Measurements from ENCODE around the gene UBA3. TPM values are rescaled to one million over a fixed set of nuclear protein-coding genes. Genes with fewer than 3 reads are reported as not detected.

Gene UBA3
- total RNA-seq, 1 donor, result 76.9 TPM

DNA sequence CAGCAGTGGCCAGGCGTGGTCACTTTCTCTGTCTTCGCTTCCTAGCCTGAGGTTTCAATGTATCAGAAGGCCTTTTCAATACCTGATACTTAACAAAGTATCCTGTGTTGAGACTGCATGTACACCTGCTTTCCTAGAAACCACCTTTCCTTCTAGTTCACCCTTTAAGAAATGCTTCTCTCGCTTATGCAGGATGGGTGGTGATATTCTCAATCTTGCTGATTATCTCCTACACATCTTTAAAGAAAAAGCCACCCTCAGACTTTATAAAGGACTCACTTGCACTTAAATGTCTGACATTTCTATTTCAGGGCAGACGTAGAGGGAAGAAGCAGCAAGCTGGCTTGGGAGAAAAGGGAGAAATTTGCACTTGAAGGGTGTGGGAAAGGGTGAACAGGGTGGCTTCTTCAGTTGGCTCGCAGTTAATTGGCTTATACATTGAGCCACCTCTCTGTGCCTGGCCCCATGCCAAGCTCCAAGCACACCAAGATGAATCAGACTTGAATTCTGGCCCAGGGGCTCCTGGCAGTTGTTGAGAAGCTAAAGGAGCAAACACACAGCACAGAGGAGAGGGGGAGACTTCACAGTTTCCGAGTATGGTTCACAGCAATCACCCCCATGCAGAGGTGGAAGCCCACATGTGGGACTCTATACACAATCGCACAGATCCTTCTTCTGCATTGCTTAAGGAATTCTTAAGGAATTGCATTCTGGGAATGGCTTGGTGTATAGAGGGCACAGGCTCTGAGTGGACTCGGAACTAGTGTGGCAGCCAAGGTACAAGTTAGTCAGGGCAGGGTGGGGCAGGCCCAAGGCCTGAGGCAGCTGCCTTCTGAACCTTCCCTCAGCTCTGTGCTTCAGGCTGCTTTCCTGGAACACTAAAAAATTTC is 5.9 kb upstream of the UBA3 start:
- peak; percentile 97 for DNase-seq (ENCODE audit: low read depth)
- TF ChIP-seq, protein P1, sequence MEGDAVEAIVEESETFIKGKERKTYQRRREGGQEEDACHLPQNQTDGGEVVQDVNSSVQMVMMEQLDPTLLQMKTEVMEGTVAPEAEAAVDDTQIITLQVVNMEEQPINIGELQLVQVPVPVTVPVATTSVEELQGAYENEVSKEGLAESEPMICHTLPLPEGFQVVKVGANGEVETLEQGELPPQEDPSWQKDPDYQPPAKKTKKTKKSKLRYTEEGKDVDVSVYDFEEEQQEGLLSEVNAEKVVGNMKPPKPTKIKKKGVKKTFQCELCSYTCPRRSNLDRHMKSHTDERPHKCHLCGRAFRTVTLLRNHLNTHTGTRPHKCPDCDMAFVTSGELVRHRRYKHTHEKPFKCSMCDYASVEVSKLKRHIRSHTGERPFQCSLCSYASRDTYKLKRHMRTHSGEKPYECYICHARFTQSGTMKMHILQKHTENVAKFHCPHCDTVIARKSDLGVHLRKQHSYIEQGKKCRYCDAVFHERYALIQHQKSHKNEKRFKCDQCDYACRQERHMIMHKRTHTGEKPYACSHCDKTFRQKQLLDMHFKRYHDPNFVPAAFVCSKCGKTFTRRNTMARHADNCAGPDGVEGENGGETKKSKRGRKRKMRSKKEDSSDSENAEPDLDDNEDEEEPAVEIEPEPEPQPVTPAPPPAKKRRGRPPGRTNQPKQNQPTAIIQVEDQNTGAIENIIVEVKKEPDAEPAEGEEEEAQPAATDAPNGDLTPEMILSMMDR (IDR thresholded peaks at IDR 0.05; ENCODE audit: insufficient read depth, low read length), result no peak
- H3K4me3 ChIP-seq (ENCODE audit: low read depth, low read length), result peak overlapping the region; percentile 96

DNA sequence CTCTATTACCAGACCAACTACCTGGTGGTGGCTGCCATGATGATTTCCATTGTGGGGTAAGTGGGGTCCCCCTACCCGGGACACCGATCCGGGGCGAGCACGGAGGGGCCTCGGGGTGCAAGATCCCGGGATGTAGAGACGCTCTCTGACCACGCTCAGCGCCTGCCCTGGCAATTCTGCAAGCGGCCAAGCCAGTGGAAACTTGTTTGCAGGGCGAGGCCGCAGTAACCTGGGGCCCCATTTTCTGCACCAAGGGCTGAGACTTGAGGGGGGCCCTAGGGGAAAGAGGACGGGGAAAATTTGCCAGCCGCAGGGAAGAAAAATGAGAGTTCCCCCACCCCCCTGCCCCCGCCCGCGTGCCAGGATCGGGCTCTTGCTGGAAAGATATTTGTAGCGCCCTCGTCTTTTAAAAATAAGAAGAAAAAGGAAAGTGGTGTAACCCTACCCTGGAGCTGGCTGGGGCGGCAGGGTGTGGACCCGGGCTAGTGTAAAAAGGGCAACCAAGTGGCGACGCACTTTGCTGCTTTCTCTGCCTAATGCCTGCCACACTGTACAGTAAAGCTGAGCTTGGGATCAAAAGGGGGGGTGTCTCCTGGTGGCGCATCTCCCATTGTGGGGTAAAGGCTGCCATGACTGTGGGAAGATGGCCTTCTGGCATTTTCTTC is 5.1 kb upstream of the UBA3 start:
- peak; percentile 39 for DNase-seq (ENCODE audit: low read depth)
- H3K4me3 ChIP-seq (ENCODE audit: low read depth, low read length), result peak overlapping the region; percentile 96
- TF ChIP-seq, protein P1 (IDR thresholded peaks at IDR 0.05; ENCODE audit: insufficient read depth, low read length), result no peak

DNA sequence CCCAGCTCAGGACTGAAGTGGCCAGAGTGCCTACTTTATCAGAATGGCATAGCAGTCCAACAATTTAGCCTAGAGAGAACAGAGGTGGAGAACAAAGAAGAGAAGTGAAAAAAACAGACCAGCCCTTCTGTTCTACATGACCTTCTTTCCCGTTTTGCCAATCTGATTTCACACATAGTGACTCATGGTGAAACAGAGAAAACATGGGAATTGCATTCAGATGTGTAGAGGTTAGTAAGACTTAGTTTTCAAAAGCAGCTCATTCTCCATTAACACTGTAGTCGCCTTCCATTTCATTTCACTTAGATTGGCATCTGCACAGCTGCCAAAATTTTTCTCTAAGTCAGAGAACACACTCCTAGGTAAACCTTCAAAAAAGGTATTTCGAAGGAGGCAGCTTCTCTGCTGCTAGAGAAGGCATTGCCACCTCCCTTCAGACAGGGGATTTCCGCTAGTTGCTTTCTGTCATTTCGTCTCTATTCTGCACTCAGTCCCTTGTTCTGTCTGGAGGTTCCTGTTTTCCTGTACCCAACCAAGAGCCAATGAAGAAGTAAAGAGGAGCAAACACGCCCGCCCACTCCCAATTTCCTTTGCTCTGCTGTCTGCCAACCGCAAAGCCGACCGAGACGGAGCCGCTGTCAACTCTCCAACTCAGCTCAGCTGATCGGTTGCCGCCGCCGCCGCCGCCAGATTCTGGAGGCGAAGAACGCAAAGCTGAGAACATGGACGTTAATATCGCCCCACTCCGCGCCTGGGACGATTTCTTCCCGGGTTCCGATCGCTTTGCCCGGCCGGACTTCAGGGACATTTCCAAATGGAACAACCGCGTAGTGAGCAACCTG is 4.4 kb upstream of the UBA3 start, which contains the start of gene ARL6IP5:
ARL6IP5 (plus strand) TSS at position 612 of the 842 bp plus-strand sequence; CDS start at position 723, 111 bp downstream.
- DNase-seq (ENCODE audit: low read depth), result peak; percentile 95

DNA sequence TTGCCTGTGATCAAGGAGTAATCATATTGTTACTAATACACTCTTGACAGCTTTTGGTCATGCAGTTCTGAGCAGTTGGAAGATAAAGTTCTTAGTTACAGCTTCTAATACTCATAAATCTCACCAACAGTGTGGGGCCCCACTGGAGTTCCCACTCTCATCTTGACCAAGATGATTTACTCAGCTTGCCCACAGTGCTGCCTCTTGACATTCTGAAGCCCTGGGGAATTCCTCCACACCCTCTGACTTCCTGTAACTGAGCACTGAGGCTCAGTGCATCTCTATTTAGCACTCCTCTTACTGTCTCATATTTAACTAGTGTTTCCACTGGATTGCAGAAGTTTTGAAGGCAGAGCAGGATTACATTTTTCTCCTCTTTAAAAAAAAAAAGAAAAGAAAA is 2.6 kb upstream of the UBA3 start:
- peak; percentile 90 for DNase-seq (ENCODE audit: low read depth)
- TF ChIP-seq, protein P1 (IDR thresholded peaks at IDR 0.05; ENCODE audit: insufficient read depth, low read length), result no peak
- no peak overlapping the region for H3K4me3 ChIP-seq (ENCODE audit: low read depth, low read length)

More for the DNA sequence above, 4.4 kb upstream of the UBA3 start, which contains the start of gene ARL6IP5:
- TF ChIP-seq, protein P1 (IDR thresholded peaks at IDR 0.05; ENCODE audit: insufficient read depth, low read length), result no peak
- H3K4me3 ChIP-seq (ENCODE audit: low read depth, low read length), result peak within 1 kb of the TSS; percentile 96

DNA sequence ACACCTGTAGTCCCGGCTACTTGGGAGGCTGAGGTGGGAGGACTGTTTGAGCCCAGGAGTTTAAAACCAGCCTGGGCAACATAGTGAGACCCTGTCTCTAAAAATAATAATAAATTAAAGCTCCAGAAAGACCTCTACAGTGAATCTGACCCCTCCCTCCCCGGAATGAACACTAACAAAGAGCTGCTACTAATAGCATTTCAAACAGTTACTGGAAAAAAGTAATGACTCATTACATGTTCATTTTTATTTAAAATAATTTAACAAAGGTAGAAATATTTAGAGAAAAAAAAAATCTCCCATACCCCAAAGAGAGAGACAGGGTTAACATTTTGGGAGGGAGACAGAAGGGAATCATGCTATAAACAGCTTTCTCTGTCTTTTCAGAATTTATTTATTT is 2.2 kb upstream of the UBA3 start:
- TF ChIP-seq, protein P1 (IDR thresholded peaks at IDR 0.05; ENCODE audit: insufficient read depth, low read length), result no peak
- DNase-seq (ENCODE audit: low read depth), result no peak
- no peak overlapping the region for H3K4me3 ChIP-seq (ENCODE audit: low read depth, low read length)

DNA sequence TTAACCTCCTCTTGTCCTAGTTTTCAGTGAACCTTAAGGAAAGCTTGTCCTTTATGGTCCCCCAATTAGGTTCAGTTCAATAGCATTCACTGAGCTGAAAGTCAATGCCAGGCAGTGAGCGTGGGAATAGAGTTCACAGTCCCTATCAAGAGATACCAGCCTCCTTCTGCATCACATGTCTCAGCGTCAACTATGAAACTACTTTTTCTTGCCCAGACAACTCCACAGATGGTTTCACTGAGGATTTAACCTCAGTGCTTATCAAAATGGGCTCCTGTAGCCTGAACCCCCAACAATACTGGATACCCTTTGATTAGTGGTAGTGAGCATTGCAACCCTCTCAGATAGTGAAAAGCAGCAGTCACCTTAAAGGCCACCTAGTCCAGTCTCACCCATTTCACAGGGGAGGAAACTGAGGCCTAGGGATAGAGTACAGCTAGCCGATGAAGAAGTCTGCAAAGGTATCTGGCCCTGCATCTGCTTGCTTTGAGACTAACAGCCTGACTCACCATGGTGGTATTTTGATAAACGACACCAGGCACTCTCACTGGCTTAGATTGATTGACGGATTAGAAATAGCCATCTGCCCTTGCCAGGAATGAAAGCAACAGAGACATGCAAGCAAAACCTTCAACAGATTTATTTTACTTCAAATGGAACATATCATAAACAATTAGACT is 1.6 kb upstream of the UBA3 start:
- TF ChIP-seq, protein P1 (IDR thresholded peaks at IDR 0.05; ENCODE audit: insufficient read depth, low read length), result no peak
- no peak for DNase-seq (ENCODE audit: low read depth)
- H3K4me3 ChIP-seq (ENCODE audit: low read depth, low read length), result no peak overlapping the region
